Glomerular endothelial cell (primary cell): Measurements from ENCODE around the gene MAPK8. TPM values are rescaled to one million over a fixed set of nuclear protein-coding genes. Genes with fewer than 3 reads are reported as not detected.
A peak's percentile ranks its signal among the peaks of the same experiment; 100 is the strongest.
"Not testable (repeated sequence)": the region's sequence is repeated elsewhere in the genome, so short reads cannot be mapped to it uniquely, and the experiment has no call there.

ENCODE experiments used
- DNase-seq: peaks from one replicate; pipeline ENCODE4 v3.0.0-alpha.2; 2011; ENCODE audit warnings: low read depth, low spot score; ENCODE audit errors: extremely low read depth
- total RNA-seq: library from RNA; depleted of rRNA; stranded (reverse); fragments of >200 nt; gene quantifications from 2 replicates; pipeline ENCODE4 v1.2.3, GENCODE V29; 2015

Gene MAPK8
- total RNA-seq, 1 donor from 2014 or later: 63.4 TPM

DNA sequence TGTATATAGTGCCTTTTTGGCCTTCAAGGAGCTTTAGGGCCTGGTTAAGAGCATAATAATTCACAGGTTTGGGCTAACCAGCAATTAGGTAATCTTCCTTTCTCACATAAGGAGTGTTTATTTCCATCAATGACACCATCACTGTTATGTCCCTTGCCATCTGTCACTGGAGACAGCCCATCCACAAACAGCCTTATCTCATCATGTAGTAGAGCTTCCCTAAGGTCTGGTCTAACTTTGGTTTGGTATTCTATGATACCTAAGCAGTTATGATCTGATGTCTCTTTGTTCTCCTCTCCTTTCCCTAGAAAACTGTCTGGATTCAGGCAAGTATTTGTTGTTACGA is 26.4 kb downstream of the MAPK8 start:
- DNase-seq: no peak

DNA sequence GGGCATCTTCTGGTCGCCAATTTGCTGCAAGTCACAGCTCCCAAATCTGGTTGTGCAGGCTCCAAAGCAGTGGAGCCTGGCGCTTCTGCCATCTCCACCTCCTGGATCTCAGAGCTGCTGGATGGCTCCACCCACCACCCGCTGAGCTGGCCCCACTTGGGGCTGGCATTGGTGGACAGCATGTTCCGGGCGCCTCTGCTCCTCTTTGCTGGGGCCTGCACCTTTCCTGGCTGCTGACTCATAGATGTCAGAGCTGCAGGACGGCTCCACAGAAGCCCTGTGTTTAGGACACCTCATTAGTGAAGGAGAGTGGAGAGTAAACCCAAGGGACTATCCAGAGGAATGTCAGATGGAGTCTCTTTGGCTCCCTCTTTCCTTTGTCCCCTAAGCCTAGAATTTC is 27.4 kb downstream of the MAPK8 start:
- no peak for DNase-seq

GRCh38 chr10:48335788-48336187 is 29.3 kb downstream of the MAPK8 start:
- no peak for DNase-seq

DNA sequence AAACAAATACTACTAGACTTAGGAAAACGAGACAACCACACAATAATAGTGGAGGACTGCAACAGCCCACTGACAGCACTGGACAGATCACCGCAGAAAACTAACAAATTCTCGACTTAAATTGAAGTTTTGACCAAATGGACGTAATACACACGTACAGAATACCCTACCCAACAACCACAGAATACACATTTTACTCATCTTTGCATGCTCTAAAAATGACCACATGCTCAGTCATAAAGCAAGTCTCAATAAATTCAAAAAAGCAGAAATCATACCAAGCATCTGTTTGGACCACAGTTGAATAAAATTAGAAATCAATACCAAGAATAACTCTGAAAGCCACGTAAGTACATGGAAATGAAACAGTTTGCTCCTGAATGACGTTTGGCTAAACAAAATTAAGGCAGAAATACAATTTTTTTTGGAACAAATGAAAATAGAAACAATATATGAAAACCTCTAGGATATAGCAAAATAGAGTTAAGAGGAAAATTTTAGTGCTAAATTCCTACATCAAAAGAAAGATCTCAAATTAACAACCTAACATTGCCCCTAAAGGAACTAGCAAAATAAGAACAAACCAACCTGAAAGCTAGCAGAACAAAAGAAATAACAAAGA is 30.6 kb downstream of the MAPK8 start:
- DNase-seq: no peak

GRCh38 chr10:48340734-48341133 is 34.3 kb downstream of the MAPK8 start:
- no peak for DNase-seq

DNA sequence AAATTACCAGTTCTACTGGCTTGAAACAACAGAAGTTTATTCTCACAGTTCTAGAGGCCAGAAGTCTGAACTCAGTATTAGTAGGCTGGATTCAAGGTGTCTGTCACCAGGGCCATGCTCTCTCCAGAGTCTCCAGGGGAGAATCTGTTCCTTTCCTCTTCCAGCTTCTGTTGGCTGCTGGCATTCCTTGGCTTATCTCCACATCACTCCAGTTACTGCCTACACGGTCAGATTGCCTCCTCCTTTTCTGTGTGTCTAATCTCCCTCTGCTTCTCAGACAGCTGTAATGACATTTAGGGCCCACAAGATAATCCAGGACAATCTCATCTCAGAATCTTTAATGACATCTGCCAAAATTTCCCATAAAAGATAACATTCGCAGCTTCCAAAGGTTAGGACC is 36.6 kb downstream of the MAPK8 start:
- no peak for DNase-seq

GRCh38 chr10:48343921-48344598 is 37.6 kb downstream of the MAPK8 start:
- DNase-seq: no peak

- DNase-seq: not testable (repeated sequence)
These were observed 39.8 kb downstream of the MAPK8 start for GRCh38 chr10:48346248-48346647.

DNA sequence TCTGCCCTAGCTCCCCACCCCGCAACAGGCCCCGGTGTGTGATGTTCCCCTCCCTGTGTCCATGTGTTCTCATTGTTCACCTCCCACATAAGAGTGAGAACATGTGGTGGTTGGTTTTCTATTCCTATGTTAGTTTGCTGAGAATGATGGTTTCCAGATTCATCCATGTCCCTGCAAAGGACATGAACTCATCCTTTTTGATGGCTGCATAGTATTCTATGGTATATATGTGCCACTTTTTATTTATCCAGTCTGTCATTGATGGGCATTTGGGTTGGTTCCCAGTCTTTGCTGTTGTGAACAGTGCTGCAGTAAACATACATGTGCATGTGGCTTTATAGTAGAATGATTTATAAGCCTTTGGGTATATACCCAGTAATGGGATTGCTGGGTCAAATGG is 41.1 kb downstream of the MAPK8 start:
- not testable (repeated sequence) for DNase-seq

DNA sequence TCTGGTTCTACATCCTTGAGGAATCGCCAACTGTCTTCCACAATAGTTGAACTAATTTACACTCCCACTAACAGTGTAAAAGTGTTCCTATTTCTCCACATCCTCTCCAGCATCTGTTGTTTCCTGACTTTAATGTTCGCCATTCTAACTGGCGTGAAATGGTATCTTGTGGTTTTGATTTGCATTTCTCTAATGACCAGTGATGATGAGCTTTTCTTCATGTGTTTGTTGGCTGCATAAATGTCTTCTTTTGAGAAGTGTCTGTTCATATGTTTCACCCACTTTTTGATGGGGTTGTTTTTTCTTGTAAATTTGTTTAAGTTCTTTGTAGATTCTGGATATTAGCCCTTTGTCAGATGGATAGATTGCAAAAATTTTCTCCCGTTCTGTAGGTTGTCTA is 41.5 kb downstream of the MAPK8 start:
- DNase-seq: not testable (repeated sequence)

GRCh38 chr10:48353246-48353645 is 46.8 kb downstream of the MAPK8 start:
- DNase-seq: no peak

DNA sequence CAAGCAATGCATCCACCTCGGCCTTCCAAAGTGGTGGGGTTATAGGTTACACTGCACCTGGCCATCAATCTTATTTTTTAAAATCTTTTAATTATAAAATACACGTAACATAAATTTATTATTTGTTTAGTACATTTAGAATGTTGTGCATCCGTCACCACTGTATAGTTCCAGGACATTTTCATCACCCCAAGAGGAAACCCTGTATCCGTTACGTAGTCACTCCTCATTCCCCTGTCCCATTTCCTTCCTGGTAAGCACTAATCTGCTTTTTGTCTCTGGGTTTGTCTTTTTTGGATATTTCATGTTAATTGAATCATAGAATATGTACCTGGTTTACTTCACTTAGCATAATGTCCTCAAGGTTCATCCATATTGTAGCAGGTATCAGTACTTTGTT is 51.2 kb downstream of the MAPK8 start:
- DNase-seq: no peak

DNA sequence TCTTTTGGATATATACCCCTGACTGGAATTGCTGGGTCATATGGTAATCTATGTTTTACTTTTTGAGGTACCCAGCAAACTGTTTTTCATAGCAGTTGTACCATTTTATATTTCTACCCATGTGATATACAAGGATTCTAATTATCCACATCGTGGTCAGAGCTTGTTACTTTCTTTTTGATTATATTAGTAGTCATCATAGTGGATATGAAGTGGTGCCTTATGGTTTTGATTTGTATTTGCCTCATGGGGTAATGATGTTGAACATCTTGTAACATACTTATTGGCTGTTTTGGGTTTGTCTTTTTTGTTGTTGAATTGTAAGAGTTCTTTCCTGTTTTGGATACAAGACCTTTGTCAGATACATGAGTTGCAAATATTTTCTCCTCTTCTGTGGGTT is 51.7 kb downstream of the MAPK8 start:
- no peak for DNase-seq

- DNase-seq: no peak
These were observed 52.4 kb downstream of the MAPK8 start for GRCh38 chr10:48358838-48359237.

DNA sequence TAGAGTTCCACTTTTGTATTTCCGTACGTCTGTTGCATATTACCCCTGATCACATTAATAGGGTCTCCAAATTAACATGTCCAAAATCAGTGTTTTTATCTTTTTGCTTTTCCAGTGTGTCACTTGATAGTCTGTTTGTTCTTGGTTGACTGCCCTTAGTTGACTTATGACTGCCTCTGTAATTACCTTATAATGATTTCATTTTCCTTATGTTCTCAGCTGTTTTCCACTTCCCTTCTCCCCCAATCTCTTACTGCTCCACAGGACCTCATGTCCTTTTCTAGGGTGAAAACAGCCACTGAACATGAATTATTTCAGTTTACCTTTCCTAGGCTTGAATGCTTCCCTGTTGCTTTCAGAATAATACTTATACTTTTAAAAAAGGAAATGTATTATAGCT is 54.7 kb downstream of the MAPK8 start:
- DNase-seq: no peak

DNA sequence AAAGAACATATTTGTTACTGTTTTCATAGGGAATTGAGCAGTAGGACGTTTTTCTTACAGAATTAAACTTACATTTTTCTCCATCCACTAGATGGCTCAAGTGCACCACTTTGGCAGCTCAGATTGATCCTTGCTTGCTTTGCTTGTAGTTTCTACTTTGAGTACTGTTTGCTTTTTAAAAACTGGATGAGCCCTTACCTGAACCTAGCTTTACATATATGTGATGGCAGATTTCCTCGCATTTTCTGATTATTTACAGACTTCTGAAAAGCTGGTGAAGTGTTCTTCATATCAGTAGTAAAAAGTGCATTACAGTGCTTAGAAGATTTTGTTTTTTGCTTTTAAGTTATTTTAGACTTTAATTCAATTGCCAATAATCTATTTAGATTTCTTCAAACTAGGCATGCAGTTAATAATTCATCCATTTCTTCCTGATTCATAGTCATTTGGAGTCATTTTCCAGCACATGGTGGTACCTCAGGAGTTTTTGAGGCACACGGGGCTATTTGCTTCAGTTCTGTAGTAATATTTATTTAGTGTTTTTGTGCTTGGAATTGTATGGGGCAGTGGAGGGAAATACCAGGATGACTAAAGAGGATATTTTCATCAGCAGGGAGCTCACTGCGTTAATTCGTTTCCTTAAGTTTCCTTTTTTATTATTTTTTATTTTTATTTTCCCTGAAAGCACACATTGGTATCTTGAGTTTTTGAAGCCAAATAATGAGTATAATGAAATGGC is 57.3 kb downstream of the MAPK8 start:
- DNase-seq: no peak

- DNase-seq: peak; percentile 81
These were observed 58.4 kb downstream of the MAPK8 start for GRCh38 chr10:48364659-48365405.

DNA sequence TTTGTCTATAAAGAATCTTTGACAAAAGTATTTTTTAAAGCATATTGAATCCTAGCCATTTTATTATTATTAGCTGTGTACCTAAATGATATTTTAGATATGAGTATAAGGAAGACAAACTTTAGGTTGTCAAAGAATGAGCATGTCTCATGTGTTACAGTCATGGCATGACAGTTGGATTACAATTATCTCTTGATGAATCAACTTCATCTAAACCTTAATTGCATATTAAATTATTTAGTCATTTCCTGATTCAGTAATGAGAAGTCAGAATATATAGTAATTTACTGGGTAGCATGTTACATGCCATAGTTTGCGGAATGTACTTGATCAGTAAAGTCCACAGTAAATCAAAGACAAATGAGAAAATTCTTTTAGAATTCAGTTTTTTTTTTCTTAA is 59.2 kb downstream of the MAPK8 start:
- DNase-seq: no peak

DNA sequence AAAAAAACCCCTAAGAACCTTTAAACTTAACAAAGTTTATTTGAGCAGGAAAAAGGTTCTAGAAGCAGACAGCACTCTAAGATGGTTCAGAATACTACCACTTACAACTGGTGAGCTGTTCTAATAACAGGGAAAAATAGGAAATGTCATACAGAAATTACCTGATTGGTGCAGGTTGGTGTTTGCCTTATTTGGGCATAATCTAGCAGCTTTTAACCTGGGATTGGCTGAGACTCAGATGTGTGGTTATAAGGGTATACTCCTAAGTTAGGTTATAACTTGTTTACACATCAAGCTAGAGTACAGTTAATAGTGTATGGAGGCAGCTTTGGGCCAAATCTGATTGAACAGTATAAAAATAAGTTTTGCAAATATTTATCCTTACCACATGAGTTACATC is 59.8 kb downstream of the MAPK8 start:
- DNase-seq: no peak

- DNase-seq: no peak
These were observed 63.0 kb downstream of the MAPK8 start for GRCh38 chr10:48369501-48369900.

DNA sequence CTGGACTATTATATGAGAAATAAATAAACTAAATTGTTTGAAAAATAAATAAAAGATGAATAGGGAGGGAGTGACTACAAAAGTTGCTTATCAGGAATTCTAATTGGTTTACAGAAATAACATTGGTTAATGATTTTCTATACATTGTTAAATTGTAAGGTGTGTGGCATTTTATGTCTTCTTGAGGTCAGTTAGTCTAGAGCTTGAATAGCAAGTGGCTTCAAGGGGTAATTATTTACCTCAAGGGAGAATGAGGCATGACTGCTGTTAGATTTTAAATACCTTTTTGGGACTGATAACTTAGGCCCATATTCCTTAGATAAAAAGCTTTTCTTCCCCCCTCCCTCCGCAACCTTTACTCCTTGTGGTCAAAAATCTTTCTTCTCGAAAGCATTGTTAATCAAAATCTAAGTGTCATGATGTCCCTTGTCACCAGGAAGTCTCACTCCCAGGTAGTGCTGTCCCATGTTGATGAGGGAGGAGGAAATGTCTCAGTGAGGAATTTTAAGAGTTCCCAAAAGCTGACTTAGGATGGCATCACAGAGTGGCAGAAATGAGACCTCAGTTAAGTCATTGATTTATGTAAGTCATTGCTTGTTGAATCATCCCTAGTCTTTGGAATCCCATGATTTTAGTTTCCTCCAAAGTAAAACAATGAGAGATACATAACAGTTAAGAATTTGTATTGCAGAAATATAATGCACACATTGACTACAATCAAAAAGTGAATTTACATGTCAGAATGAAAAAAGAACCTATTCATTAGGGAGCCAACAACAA is 71.5 kb downstream of the MAPK8 start:
- no peak for DNase-seq
